Islet of Langerhans (tissue), 1 donor: ENCODE results near the gene PLSCR4.

Experiments
- FAIRE-seq: peaks from one replicate; lab custom pipeline; 2011; peaks lifted over from hg19 to GRCh38; lab: Jason Lieb, UNC

The PLSCR4 gene

GRCh38 chr3:146160321-146160963 lies 90.5 kb downstream of the PLSCR4 start:
- no peak for FAIRE-seq

DNA sequence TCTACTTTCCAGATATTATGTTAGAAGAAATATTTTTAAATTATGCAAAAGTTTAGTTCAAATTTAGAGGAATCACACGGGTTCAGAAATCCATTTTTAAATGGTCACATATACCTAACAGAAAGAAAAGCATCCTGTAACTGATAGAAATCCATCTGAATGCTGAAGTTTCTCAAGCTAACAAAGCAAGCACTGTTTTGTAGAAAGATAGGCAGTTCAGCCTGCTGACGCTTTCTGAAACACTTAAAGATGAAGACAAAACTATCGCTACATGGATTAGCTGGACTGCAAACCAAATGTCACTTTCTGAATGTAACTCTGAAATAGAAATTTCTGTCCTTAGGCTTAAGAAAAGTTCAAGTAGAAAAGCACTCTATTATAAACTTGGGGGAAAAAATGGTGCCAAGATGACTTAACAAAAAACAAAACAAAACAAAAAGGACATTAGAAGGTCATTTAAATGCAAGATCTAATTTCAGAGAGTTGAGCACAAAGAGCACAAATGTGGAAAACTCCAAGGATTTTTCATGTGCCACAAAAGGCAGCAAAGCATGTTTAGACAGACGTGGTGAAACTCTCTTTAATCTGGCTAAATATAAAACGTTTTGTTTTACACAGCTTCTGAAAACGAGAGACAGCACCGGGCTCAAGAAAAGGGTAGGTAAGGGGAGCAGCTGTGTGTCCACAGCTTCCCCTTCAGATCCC lies 91.1 kb downstream of the PLSCR4 start:
- no peak for FAIRE-seq

- no peak for FAIRE-seq
Observed at GRCh38 chr3:146159037-146159436, 91.9 kb downstream of the PLSCR4 start.

DNA sequence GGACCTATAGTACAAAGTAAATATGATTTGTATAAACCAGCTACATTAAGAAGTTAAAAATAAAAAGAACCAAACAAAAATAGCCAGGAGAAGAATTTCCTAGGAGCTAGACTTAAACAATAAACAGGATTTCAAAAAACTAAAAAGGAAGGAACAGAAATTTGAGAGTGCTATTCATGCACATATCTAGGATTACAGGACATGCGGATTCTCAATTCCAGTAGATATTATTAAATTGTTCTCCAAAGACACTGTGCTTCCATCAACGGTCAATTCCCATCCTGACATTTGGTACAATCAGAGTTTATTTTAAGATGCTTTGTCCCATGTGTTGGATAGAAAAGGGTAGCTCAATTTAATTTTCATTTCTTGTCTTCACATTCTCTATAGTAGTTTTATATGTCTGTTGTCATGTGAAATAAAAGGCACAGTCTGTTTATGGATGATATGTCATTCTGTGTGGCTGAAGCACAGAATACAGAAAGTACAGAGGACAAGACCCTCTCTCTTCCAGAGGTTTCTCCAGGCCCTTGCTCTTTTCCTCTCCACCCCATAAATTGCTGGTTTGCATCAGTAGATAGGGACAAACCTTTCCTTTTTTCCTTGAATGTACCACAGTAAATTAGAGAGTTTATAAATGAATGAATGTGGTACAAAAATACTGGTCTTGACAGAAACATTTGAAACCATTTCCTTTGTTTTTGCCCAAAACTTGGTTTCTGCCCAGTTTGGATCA lies 93.4 kb downstream of the PLSCR4 start:
- FAIRE-seq = peak; percentile 5

- no peak for FAIRE-seq
Observed at GRCh38 chr3:146156666-146157314, 94.1 kb downstream of the PLSCR4 start.

GRCh38 chr3:146156095-146156494 lies 94.8 kb downstream of the PLSCR4 start:
- FAIRE-seq = no peak

GRCh38 chr3:146154995-146155394 lies 95.9 kb downstream of the PLSCR4 start:
- FAIRE-seq = no peak

GRCh38 chr3:146154316-146154715 lies 96.6 kb downstream of the PLSCR4 start:
- FAIRE-seq = no peak

GRCh38 chr3:146153429-146153828 lies 97.5 kb downstream of the PLSCR4 start:
- FAIRE-seq = no peak

- no peak for FAIRE-seq
Observed at GRCh38 chr3:146152834-146153233, 98.1 kb downstream of the PLSCR4 start.

DNA sequence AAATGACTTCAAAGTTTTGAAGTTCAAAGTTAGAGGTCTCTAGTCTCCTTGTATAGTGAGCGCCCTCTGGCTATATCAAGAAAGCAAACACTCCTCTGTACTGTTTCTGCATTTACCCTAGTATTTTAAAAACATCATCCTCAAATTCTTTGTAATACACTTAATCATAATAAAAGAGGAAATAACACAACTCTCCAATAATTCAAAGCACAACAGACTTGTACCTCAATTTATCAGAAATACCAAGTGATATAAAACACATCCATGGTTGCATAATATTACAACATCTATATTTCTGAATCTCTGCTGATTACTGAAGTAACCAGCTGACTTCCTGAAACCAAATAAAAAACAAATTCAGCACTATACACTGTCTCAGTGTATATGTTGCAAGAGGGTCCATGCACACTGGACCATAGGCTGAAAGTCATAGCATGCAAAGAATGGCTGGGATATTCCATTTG lies 102.4 kb downstream of the PLSCR4 start:
- FAIRE-seq = no peak

DNA sequence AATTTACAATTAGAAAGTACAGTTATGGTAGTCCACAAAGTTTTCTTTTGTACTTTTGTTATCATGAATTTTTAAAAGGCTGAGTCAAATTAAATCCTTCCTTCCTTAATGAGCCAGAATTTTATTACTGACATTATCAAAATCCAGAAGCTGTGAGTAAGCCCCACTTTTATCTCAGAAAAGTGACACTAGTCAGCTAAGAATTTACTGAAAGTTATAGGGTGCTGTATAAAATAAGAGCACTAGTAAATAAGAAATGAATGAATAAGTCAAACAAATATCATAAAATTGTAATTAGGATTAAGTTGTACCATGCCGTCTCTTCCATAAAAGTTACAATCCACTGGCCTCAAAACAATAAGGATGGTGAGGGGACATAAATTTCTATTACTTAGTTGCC lies 105.3 kb downstream of the PLSCR4 start:
- FAIRE-seq = peak; percentile 24

DNA sequence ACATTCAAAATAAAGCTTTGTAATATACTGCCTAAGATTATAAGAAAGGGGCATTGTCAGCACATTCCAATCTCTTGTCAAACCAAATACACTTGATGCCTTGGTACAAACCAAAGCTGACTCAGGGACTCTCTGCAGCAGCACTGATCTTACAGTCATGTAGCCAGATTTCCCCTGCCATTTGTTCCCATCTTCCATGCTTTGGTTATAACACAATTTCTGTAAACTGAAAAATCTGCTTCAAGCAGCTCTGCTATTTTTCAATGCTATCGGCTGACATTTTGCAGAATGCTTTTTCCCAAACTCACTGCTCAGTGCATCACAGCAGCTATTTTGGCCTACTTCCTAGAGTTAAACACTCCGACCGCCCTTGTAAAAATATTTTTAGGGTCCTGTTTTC lies 108.1 kb downstream of the PLSCR4 start:
- FAIRE-seq = no peak
